PFSK-1 (cell line): ENCODE measurements around the gene MAMLD1.

Source experiments
- FOXP2 ChIP-seq: optimal IDR thresholded peaks from 2 replicates; pipeline ENCODE3; 2011; ENCODE audit warnings: borderline replicate concordance, control low read depth, inconsistent platforms; ENCODE audit not compliant: insufficient read depth; ENCODE audit errors: extremely low read length, extremely low read depth
- POLR2AphosphoS5 ChIP-seq: IDR thresholded peaks from 2 replicates; pipeline ENCODE4 v1.6.1; 2012; ENCODE audit warnings: low read depth, mild to moderate bottlenecking, control low read depth, low read length, moderate library complexity
- REST ChIP-seq, 2 experiments: IDR thresholded peaks; 2 replicates each; pipeline versions ENCODE4 v1.6.1 to v1.8.0; 2011 to 2012; ENCODE audit warnings: low read depth in 2 of 2, low read length in 2 of 2, control low read depth in 1 of 2, inconsistent platforms in 1 of 2, mild to moderate bottlenecking in 1 of 2, moderate library complexity in 1 of 2; ENCODE audit not compliant: insufficient read depth in 1 of 2
- SIN3A ChIP-seq: IDR thresholded peaks from 2 replicates; pipeline ENCODE4 v1.6.1; 2012; ENCODE audit warnings: mild to moderate bottlenecking, low read length, moderate library complexity, borderline replicate concordance; ENCODE audit not compliant: insufficient read depth
- TAF1 ChIP-seq: IDR thresholded peaks from 2 replicates; pipeline ENCODE4 v1.6.1; 2012; ENCODE audit warnings: low read length, control low read depth, borderline replicate concordance; ENCODE audit not compliant: insufficient read depth

Gene MAMLD1

DNA sequence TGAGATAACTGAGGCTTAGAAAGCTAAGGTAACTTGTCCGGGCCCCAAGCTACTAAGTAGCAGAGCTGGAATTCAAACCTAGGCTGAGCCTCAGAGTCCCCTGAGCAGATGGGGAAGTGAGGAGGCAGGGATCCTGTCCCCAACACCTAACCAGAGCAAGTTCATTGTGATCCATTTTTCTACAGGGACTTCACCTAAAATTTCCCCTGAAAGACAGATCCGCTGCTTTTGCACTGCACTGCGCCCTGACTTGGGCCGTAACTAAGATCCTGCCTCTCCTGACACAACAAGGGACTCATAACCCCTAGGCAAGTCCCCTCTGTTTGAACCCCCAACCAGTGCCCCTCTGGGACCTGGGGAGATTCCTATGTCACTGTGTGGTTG lies 179.7 kb downstream of the MAMLD1 start:
- TF ChIP-seq TAF1 (no peak), FOXP2 (no peak), SIN3A (no peak), REST (IDR thresholded peaks at IDR 0.05; ENCODE audit: insufficient read depth in 1 of 2, low read depth in 2 of 2, low read length in 2 of 2) (no peak), POLR2AphosphoS5 (no peak)

DNA sequence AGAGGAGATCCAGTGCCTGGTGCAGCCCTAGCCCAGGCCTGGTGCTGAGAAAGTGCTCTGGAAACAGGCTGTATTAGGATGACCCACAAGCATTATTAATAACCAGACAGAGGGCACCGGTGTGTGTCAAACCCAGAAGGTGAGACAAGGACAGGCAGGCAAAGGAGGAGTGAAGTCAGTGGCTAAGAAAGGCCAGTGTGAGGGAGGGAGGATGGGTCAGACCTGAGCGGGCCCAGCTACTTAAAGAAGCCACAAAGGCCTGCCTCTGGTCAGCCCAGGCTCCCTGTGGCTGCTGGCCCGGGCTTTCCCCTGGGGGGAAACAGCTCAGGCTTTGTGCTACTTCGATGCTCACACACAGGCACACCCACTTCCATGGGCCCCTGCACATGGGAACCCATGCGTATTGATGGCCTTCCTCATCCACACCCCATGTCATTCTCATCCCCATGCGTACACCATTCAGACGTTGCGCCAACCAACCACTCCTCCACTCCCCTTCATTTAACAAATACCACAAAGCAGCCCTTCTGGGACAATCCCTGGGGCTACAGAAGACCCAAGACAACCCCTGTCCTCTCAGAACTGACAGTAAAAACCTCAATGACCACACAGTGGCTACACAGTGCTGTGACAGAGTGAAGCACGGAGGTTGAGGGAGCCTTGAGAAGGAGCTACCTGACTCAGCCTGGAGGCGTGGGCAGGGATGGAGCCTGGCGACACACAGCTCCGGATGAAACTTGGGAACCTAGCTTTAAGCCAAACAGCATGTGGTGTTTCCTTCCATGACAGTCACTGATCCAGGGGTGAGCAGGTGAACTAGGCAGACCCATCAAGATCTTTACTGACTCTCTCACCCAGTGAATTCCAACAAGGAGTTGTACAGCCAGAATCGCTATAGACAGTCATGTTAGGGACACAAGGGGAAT lies 180.4 kb downstream of the MAMLD1 start:
- no peak for TF ChIP-seq SIN3A
- no peak for TF ChIP-seq POLR2AphosphoS5
- TF ChIP-seq TAF1 = no peak
- TF ChIP-seq REST (IDR thresholded peaks at IDR 0.05; ENCODE audit: insufficient read depth in 1 of 2, low read depth in 2 of 2, low read length in 2 of 2) = no peak
- TF ChIP-seq FOXP2 = no peak

- TF ChIP-seq TAF1 = no peak
- no peak for TF ChIP-seq SIN3A
- no peak for TF ChIP-seq REST (IDR thresholded peaks at IDR 0.05; ENCODE audit: insufficient read depth in 1 of 2, low read depth in 2 of 2, low read length in 2 of 2)
Observed at GRCh38 chrX:150544222-150544787, 181.2 kb downstream of the MAMLD1 start.

GRCh38 chrX:150544835-150545770 lies 182.0 kb downstream of the MAMLD1 start:
- no peak for TF ChIP-seq REST (IDR thresholded peaks at IDR 0.05; ENCODE audit: insufficient read depth in 1 of 2, low read depth in 2 of 2, low read length in 2 of 2)
- TF ChIP-seq TAF1 = no peak
- no peak for TF ChIP-seq FOXP2
- no peak for TF ChIP-seq SIN3A
- TF ChIP-seq POLR2AphosphoS5 = no peak
